ENCODE measurements around the gene AMOTL1.

DNA sequence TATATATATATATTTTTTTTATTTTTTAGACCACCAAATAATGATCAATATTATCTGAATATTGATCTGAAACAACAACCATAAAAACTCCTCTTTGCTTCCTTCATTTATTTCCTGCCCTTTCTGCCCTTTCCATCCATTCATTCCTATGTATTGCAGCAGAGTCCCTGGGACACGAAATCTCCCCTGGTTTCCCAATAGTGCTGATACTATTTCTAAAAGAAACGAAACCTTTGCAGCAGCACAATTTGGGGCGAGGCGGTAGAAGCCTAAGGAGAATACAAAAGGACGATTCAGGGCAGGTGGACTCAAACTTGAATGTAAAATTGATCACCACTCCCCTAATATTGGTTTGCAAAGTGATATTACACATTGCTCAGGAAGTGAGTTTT lies 16.9 kb upstream of the AMOTL1 start:
- TF ChIP-seq CTCF (optimal IDR thresholded peaks at IDR 0.05 in 1 of 3, IDR thresholded peaks at IDR 0.05 in 1 of 3, conservative IDR thresholded peaks at IDR 0.05 in 1 of 3; ENCODE audit: extremely low read depth in 1 of 3, insufficient read depth in 2 of 3, low read length in 3 of 3) (no peak), EZH2 (IDR thresholded peaks at IDR 0.05; ENCODE audit: low read length) (no peak)

Data from keratinocyte (primary cell).